B cell (primary cell): ENCODE results near the gene DOCK8.
"Not testable (repeated sequence)": the region's sequence is repeated elsewhere in the genome, so short reads cannot be mapped to it uniquely, and the experiment has no call there.

Experiments used
- CTCF ChIP-seq: fragments of 200-600 bp; IDR thresholded peaks from one replicate; pipeline ENCODE4 v1.8.0; 2022; ENCODE audit warnings: antibody characterized with exemption, mild to moderate bottlenecking
- EZH2 ChIP-seq: IDR thresholded peaks from 2 replicates; pipeline ENCODE4 v1.6.1; 2012; ENCODE audit warnings: borderline replicate concordance, low read depth, mild to moderate bottlenecking, moderate library complexity, low read length; ENCODE audit not compliant: insufficient read depth, poor library complexity, severe bottlenecking

GRCh38 chr9:213901-214300 is 764 bp upstream of the DOCK8 start:
- not testable (repeated sequence) for TF ChIP-seq CTCF, EZH2
